K562 (cell line): ENCODE measurements around the gene KCNJ10. TPM values are rescaled to one million over a fixed set of nuclear protein-coding genes. Genes with fewer than 3 reads are reported as not detected.
A peak's percentile ranks its signal among the peaks of the same experiment; 100 is the strongest.

Experiments
- BHLHE40 ChIP-seq: IDR thresholded peaks from 2 replicates; pipeline ENCODE4 v1.6.1; 2011; ENCODE audit warnings: low read length, improper control_type of control experiment
- HNRNPLL ChIP-seq: fragments of 200-400 bp; formaldehyde crosslinking; IDR thresholded peaks from 2 replicates; pipeline ENCODE4 v1.6.1; 2017; ENCODE audit warnings: low read length, low read depth, mild to moderate bottlenecking; ENCODE audit not compliant: poor library complexity, severe bottlenecking
- KAT7 ChIP-seq: sonication (generic); formaldehyde crosslinking; IDR thresholded peaks from 2 replicates; pipeline ENCODE4 v1.8.0; 2022; ENCODE audit warnings: missing genetic modification reagents, mild to moderate bottlenecking, borderline replicate concordance
- L3MBTL2 ChIP-seq: fragments of 450-650 bp; IDR thresholded peaks from 2 replicates; pipeline ENCODE4 v1.6.1; 2016; ENCODE audit warnings: mild to moderate bottlenecking, moderate library complexity
- LCOR ChIP-seq: sonication (generic); formaldehyde crosslinking; IDR thresholded peaks from 2 replicates; pipeline ENCODE4 v1.8.0; 2022; ENCODE audit warnings: mild to moderate bottlenecking, missing genetic modification reagents
- NFE2L1 ChIP-seq: fragments of 450-650 bp; IDR thresholded peaks from 2 replicates; pipeline ENCODE4 v1.6.1; 2016; ENCODE audit warnings: missing genetic modification characterization, low read depth, mild to moderate bottlenecking, missing compliant biosample characterization, moderate library complexity, borderline replicate concordance
- POLR3G ChIP-seq: IDR thresholded peaks from 2 replicates; pipeline ENCODE4 v1.6.1; 2011; ENCODE audit not compliant: insufficient read length, insufficient replicate concordance; ENCODE audit errors: extremely low read depth
- PTRF ChIP-seq: fragments of 450-650 bp; IDR thresholded peaks from 2 replicates; pipeline ENCODE4 v1.6.1; 2016; ENCODE audit warnings: mild to moderate bottlenecking, missing genetic modification characterization, missing compliant biosample characterization
- SUPT5H ChIP-seq: fragments of 450-650 bp; IDR thresholded peaks from 2 replicates; pipeline ENCODE4 v1.6.1; 2016
- ZNF12 ChIP-seq: sonication (generic); formaldehyde crosslinking; IDR thresholded peaks from 2 replicates; pipeline ENCODE4 v1.4.0; 2020; ENCODE audit warnings: mild to moderate bottlenecking, missing genetic modification reagents
- ZNF699 ChIP-seq: fragments of 250-450 bp; sonication (Bioruptor Pico); IDR thresholded peaks from 2 replicates; pipeline ENCODE4 v1.8.0; 2021; ENCODE audit warnings: mild to moderate bottlenecking, moderate library complexity; ENCODE audit not compliant: insufficient replicate concordance
- polyA plus RNA-seq, 8 experiments: library from polyadenylated mRNA; depleted of rRNA in 4 of 8; stranded (reverse) in 5 of 8; unstranded in 3 of 8; fragments of >200 nt; fragmentation: Nextera tagmentation in 2 of 8; fragmentation: Illumina TruSeq in 1 of 8; extraction: Ambion mirVana in 2 of 8; extraction: Trizol in 1 of 8; gene quantifications; 2 replicates each; pipeline versions ENCODE4 v1.2.1 to v1.2.3, GENCODE V29; 2011 to 2014; ENCODE audit warnings: inconsistent platforms in 1 of 8, missing spikeins in 1 of 8
- total RNA-seq, 7 experiments: library from RNA; depleted of rRNA in 6 of 7; stranded (reverse); fragments of >200 nt in 6 of 7; fragmentation: Illumina TruSeq in 2 of 7; extraction: Trizol in 2 of 7; gene quantifications; 2 replicates each; pipeline versions ENCODE4 v1.2.1 to v1.2.3, GENCODE V29; 2011 to 2021; ENCODE audit warnings: low replicate concordance in 1 of 7
- TF ChIP-seq, protein P1 (sequence below): fragments of 250-450 bp; sonication (Bioruptor Pico); IDR thresholded peaks from 2 replicates; pipeline ENCODE4 v1.8.0; 2022; ENCODE audit warnings: inconsistent platforms, mild to moderate bottlenecking, moderate library complexity, borderline replicate concordance
- TF ChIP-seq, protein P2 (sequence below): fragments of 450-650 bp; IDR thresholded peaks from 2 replicates; pipeline ENCODE4 v1.6.1; 2016; ENCODE audit warnings: low read depth, mild to moderate bottlenecking, moderate library complexity
- TF ChIP-seq, protein P3 (sequence below): sonication (generic); formaldehyde crosslinking; IDR thresholded peaks from 2 replicates; pipeline ENCODE4 v1.8.0; 2023; ENCODE audit warnings: mild to moderate bottlenecking, missing genetic modification reagents
- TF ChIP-seq, protein P4 (sequence below), 2 experiments: IDR thresholded peaks in 1 of 2; conservative IDR thresholded peaks in 1 of 2; 2 replicates each; pipeline ENCODE4 v1.6.1; 2016; ENCODE audit warnings: low read depth in 2 of 2, mild to moderate bottlenecking in 1 of 2, missing compliant biosample characterization in 1 of 2, missing genetic modification characterization in 1 of 2, moderate library complexity in 1 of 2

The KCNJ10 gene
- total and polyA plus RNA-seq, 9 of the 15 experiments (the other 6 are each of a cell fraction or from before 2014, with no cell fraction given) = 0.06 to 0.11 TPM; not detected in 7

DNA sequence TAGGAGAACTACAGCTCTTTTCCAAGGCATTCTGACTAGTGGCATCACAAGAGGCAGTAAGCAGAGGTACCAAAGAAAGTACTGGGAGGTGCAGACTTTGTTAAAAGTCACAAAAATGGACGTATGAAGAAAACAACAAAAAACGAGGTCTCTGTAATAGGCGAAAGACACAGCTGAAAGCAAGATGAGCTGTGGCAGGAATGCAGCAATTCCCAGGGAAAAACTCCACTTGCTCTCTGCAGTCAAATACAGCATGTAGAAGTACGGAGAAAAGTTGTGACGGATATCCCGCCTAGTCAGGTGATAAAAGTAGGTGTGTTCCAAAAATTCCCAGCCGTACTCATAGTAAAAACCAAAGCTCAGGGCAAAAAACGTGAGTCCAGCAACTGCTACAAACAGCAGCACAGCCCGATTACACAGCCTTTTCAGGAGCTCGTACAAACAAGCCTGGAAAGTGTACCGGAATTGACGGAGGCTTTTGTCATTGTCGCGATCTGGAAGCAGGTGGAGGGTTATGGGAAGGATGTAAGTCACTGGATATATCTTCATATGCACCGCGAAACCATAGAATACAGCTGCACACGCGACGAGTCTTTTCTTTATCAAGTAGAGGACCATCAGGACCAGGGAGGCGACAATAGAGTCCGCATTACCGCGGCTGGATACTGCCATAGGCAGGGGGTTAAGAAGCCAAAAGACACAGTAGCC is 39.1 kb downstream of the KCNJ10 start (continued):
- TF ChIP-seq POLR3G = no peak
- TF ChIP-seq BHLHE40 = peak; percentile 3; the same call in 1 of the 2 replicates
- no peak for TF ChIP-seq SUPT5H
- TF ChIP-seq ZNF12 (CRISPR knock-in tag) = no peak
- TF ChIP-seq HNRNPLL = peak; percentile 16
- peak; percentile 57; the same call in 1 of the 2 replicates for TF ChIP-seq KAT7
- TF ChIP-seq PTRF (tag) = no peak
- no peak for TF ChIP-seq ZNF699 (CRISPR knock-in tag)
- TF ChIP-seq, protein P1, sequence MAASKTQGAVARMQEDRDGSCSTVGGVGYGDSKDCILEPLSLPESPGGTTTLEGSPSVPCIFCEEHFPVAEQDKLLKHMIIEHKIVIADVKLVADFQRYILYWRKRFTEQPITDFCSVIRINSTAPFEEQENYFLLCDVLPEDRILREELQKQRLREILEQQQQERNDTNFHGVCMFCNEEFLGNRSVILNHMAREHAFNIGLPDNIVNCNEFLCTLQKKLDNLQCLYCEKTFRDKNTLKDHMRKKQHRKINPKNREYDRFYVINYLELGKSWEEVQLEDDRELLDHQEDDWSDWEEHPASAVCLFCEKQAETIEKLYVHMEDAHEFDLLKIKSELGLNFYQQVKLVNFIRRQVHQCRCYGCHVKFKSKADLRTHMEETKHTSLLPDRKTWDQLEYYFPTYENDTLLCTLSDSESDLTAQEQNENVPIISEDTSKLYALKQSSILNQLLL (CRISPR knock-in tag) = no peak
- TF ChIP-seq, protein P2, sequence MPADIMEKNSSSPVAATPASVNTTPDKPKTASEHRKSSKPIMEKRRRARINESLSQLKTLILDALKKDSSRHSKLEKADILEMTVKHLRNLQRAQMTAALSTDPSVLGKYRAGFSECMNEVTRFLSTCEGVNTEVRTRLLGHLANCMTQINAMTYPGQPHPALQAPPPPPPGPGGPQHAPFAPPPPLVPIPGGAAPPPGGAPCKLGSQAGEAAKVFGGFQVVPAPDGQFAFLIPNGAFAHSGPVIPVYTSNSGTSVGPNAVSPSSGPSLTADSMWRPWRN = no peak
- TF ChIP-seq, protein P3, sequence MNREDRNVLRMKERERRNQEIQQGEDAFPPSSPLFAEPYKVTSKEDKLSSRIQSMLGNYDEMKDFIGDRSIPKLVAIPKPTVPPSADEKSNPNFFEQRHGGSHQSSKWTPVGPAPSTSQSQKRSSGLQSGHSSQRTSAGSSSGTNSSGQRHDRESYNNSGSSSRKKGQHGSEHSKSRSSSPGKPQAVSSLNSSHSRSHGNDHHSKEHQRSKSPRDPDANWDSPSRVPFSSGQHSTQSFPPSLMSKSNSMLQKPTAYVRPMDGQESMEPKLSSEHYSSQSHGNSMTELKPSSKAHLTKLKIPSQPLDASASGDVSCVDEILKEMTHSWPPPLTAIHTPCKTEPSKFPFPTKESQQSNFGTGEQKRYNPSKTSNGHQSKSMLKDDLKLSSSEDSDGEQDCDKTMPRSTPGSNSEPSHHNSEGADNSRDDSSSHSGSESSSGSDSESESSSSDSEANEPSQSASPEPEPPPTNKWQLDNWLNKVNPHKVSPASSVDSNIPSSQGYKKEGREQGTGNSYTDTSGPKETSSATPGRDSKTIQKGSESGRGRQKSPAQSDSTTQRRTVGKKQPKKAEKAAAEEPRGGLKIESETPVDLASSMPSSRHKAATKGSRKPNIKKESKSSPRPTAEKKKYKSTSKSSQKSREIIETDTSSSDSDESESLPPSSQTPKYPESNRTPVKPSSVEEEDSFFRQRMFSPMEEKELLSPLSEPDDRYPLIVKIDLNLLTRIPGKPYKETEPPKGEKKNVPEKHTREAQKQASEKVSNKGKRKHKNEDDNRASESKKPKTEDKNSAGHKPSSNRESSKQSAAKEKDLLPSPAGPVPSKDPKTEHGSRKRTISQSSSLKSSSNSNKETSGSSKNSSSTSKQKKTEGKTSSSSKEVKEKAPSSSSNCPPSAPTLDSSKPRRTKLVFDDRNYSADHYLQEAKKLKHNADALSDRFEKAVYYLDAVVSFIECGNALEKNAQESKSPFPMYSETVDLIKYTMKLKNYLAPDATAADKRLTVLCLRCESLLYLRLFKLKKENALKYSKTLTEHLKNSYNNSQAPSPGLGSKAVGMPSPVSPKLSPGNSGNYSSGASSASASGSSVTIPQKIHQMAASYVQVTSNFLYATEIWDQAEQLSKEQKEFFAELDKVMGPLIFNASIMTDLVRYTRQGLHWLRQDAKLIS (CRISPR knock-in tag) = 0 out of 2 replicates have a peak, but pooled peaks have one; percentile 46
- TF ChIP-seq L3MBTL2 = no peak
- no peak for TF ChIP-seq NFE2L1 (tag)
- peak; percentile 60; the same call in 1 of the 2 replicates for TF ChIP-seq LCOR
- TF ChIP-seq, protein P4, sequence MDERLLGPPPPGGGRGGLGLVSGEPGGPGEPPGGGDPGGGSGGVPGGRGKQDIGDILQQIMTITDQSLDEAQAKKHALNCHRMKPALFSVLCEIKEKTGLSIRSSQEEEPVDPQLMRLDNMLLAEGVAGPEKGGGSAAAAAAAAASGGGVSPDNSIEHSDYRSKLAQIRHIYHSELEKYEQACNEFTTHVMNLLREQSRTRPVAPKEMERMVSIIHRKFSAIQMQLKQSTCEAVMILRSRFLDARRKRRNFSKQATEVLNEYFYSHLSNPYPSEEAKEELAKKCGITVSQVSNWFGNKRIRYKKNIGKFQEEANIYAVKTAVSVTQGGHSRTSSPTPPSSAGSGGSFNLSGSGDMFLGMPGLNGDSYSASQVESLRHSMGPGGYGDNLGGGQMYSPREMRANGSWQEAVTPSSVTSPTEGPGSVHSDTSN (CRISPR knock-in tag; IDR thresholded peaks at IDR 0.05; ENCODE audit: low read depth) = no peak
- TF ChIP-seq, protein P4 (tag; conservative IDR thresholded peaks at IDR 0.05; ENCODE audit: low read depth) = no peak
